Measurements from ENCODE around the gene FAM221B. TPM values are rescaled to one million over a fixed set of nuclear protein-coding genes. Genes with fewer than 3 reads are reported as not detected.

The FAM221B gene
- total RNA-seq, 1 experiment from 2014 or later: not detected

- Histone ChIP-seq H3K27me3 (no peaks in the 10 kb centered on the region), H3K4me1 (peaks cover 12% of the 10 kb centered on the region; the same call in 1 of the 2 replicates), H3K4me3 (peak within 1 kb of the TSS; percentile 72), H3K9me3 (replicated peaks) (no peaks in the 10 kb centered on the region), H3K36me3 (no peaks in the 10 kb centered on the region), H3K27ac (peak within 1 kb of the TSS; percentile 86)
- peak; percentile 96 to 98 for DNase-seq
These were observed 13.5 kb downstream of the FAM221B start, which contains the start of gene HINT2 for GRCh38 chr9:35814841-35815543. TSS of gene HINT2 (minus strand) at chr9:35815042. CDS start at chr9:35814979, 63 bp downstream.

- H3K27ac ChIP-seq: peak overlapping the region; percentile 86
- peak overlapping the region; percentile 72 for H3K4me3 ChIP-seq
- DNase-seq: peak; percentile 64 to 67
- H3K27me3 ChIP-seq: no peaks in the 10 kb centered on the region
- peaks cover 12% of the 10 kb centered on the region; the same call in 1 of the 2 replicates for H3K4me1 ChIP-seq
- no peaks in the 10 kb centered on the region for H3K36me3 ChIP-seq
- H3K9me3 ChIP-seq (replicated peaks): no peaks in the 10 kb centered on the region
These were observed 14.3 kb downstream of the FAM221B start for GRCh38 chr9:35814106-35814840.

GRCh38 chr9:35813434-35814105 is 15.0 kb downstream of the FAM221B start:
- Histone ChIP-seq H3K9me3 (replicated peaks) (no peaks in the 10 kb centered on the region), H3K36me3 (no peaks in the 10 kb centered on the region), H3K27me3 (no peaks in the 10 kb centered on the region), H3K4me1 (peaks cover 12% of the 10 kb centered on the region; the same call in 1 of the 2 replicates), H3K4me3 (no peak overlapping the region; the same call in 1 of the 2 replicates), H3K27ac (no peak overlapping the region)
- peak in 1 of 2 experiments; percentile 32 for DNase-seq

- Histone ChIP-seq H3K27me3 (no peaks in the 10 kb centered on the region), H3K9me3 (replicated peaks) (no peaks in the 10 kb centered on the region), H3K4me1 (peaks cover 12% of the 10 kb centered on the region; the same call in 1 of the 2 replicates), H3K4me3 (peak within 1 kb of the TSS; percentile 51), H3K27ac (peak within 1 kb of the TSS; percentile 45), H3K36me3 (no peaks in the 10 kb centered on the region)
- peak; percentile 93 to 95 for DNase-seq
These were observed 16.4 kb downstream of the FAM221B start, which contains the start of gene SPAG8 for GRCh38 chr9:35812025-35812602. TSS of gene SPAG8 (minus strand) at chr9:35812262. CDS start at chr9:35812147, 115 bp downstream.

GRCh38 chr9:35811381-35812024 is 17.0 kb downstream of the FAM221B start:
- no peaks in the 10 kb centered on the region for H3K27me3 ChIP-seq
- peaks cover 12% of the 10 kb centered on the region; the same call in 1 of the 2 replicates for H3K4me1 ChIP-seq
- no peak for DNase-seq
- peak overlapping the region; percentile 45 for H3K27ac ChIP-seq
- no peaks in the 10 kb centered on the region for H3K9me3 ChIP-seq (replicated peaks)
- peak overlapping the region; percentile 51 for H3K4me3 ChIP-seq
- no peaks in the 10 kb centered on the region for H3K36me3 ChIP-seq

GRCh38 chr9:35810122-35810521 is 18.4 kb downstream of the FAM221B start:
- Histone ChIP-seq H3K4me1 (peaks cover 12% of the 10 kb centered on the region; the same call in 1 of the 2 replicates), H3K36me3 (no peaks in the 10 kb centered on the region), H3K27me3 (no peaks in the 10 kb centered on the region), H3K27ac (no peak overlapping the region), H3K4me3 (no peak overlapping the region), H3K9me3 (replicated peaks) (no peaks in the 10 kb centered on the region)
- no peak for DNase-seq

GRCh38 chr9:35808433-35808832 is 20.1 kb downstream of the FAM221B start:
- Histone ChIP-seq H3K36me3 (no peaks in the 10 kb centered on the region), H3K4me1 (peaks cover 12% of the 10 kb centered on the region; the same call in 1 of the 2 replicates), H3K27me3 (no peaks in the 10 kb centered on the region), H3K9me3 (replicated peaks) (no peaks in the 10 kb centered on the region), H3K4me3 (no peak overlapping the region), H3K27ac (no peak overlapping the region)
- DNase-seq: no peak

- no peaks in the 10 kb centered on the region for H3K9me3 ChIP-seq (replicated peaks)
- DNase-seq: no peak
- H3K36me3 ChIP-seq: no peaks in the 10 kb centered on the region
- no peak overlapping the region for H3K4me3 ChIP-seq
- H3K27me3 ChIP-seq: no peaks in the 10 kb centered on the region
- peaks cover 2% of the 10 kb centered on the region; the same call in 1 of the 2 replicates for H3K4me1 ChIP-seq
- H3K27ac ChIP-seq: no peak overlapping the region
These were observed 22.4 kb downstream of the FAM221B start for GRCh38 chr9:35806101-35806500.

- Histone ChIP-seq H3K4me3 (no peak overlapping the region), H3K27me3 (no peaks in the 10 kb centered on the region), H3K27ac (no peak overlapping the region), H3K4me1 (peaks cover 10% of the 10 kb centered on the region; the same call in 1 of the 2 replicates), H3K36me3 (no peaks in the 10 kb centered on the region), H3K9me3 (replicated peaks) (no peaks in the 10 kb centered on the region)
- DNase-seq: no peak
These were observed 27.0 kb downstream of the FAM221B start for GRCh38 chr9:35801328-35802128.

GRCh38 chr9:35800530-35800929 is 28.0 kb downstream of the FAM221B start:
- H3K4me1 ChIP-seq: peaks cover 10% of the 10 kb centered on the region; the same call in 1 of the 2 replicates
- H3K36me3 ChIP-seq: no peaks in the 10 kb centered on the region
- no peaks in the 10 kb centered on the region for H3K27me3 ChIP-seq
- no peak overlapping the region for H3K4me3 ChIP-seq
- no peak overlapping the region for H3K27ac ChIP-seq
- no peak for DNase-seq
- H3K9me3 ChIP-seq (replicated peaks): no peaks in the 10 kb centered on the region

- Histone ChIP-seq H3K36me3 (no peaks in the 10 kb centered on the region), H3K9me3 (replicated peaks) (no peaks in the 10 kb centered on the region), H3K4me1 (peaks cover 10% of the 10 kb centered on the region; the same call in 1 of the 2 replicates), H3K27me3 (no peaks in the 10 kb centered on the region), H3K27ac (no peak overlapping the region), H3K4me3 (no peak overlapping the region)
- no peak for DNase-seq
These were observed 29.7 kb downstream of the FAM221B start for GRCh38 chr9:35798658-35799374.

GRCh38 chr9:35797311-35798109 is 31.0 kb downstream of the FAM221B start:
- H3K27me3 ChIP-seq: no peaks in the 10 kb centered on the region
- peaks cover 10% of the 10 kb centered on the region; the same call in 1 of the 2 replicates for H3K4me1 ChIP-seq
- H3K27ac ChIP-seq: no peak overlapping the region
- H3K9me3 ChIP-seq (replicated peaks): no peaks in the 10 kb centered on the region
- H3K4me3 ChIP-seq: no peak overlapping the region
- no peak for DNase-seq
- H3K36me3 ChIP-seq: no peaks in the 10 kb centered on the region
